WTC11 (cell line): ENCODE measurements around the gene SHISA7.
"Not testable (repeated sequence)": the region's sequence is repeated elsewhere in the genome, so short reads cannot be mapped to it uniquely, and the experiment has no call there.

Source experiments
- CTCF ChIP-seq: fragments of 200-600 bp; IDR thresholded peaks from 2 replicates; pipeline ENCODE4 v1.8.0; 2022; ENCODE audit warnings: antibody characterized with exemption
- FOXP1 ChIP-seq: sonication (generic); formaldehyde crosslinking; IDR thresholded peaks from 2 replicates; pipeline ENCODE4 v1.8.0; 2022; ENCODE audit warnings: missing genetic modification reagents, mild to moderate bottlenecking, moderate library complexity, borderline replicate concordance
- MLX ChIP-seq: sonication (generic); formaldehyde crosslinking; IDR thresholded peaks from 2 replicates; pipeline ENCODE4 v1.8.1; 2023; ENCODE audit warnings: mild to moderate bottlenecking, missing genetic modification reagents, moderate library complexity
- MYBL2 ChIP-seq: sonication (generic); formaldehyde crosslinking; IDR thresholded peaks from 2 replicates; pipeline ENCODE4 v1.8.1; 2023; ENCODE audit warnings: mild to moderate bottlenecking, moderate library complexity, missing genetic modification reagents
- SP1 ChIP-seq: sonication (generic); formaldehyde crosslinking; conservative IDR thresholded peaks from 2 replicates; pipeline ENCODE4 v1.8.1; 2022; ENCODE audit warnings: missing genetic modification reagents
- TP53 ChIP-seq: sonication (generic); formaldehyde crosslinking; IDR thresholded peaks from 2 replicates; pipeline ENCODE4 v1.8.1; 2023; ENCODE audit warnings: mild to moderate bottlenecking, missing genetic modification reagents
- ZBTB21 ChIP-seq: sonication (generic); formaldehyde crosslinking; IDR thresholded peaks from 2 replicates; pipeline ENCODE4 v1.8.1; 2023; ENCODE audit warnings: mild to moderate bottlenecking, missing genetic modification reagents, borderline replicate concordance
- ZNF138 ChIP-seq: sonication (generic); formaldehyde crosslinking; conservative IDR thresholded peaks from 2 replicates; pipeline ENCODE4 v1.8.1; 2022; ENCODE audit warnings: mild to moderate bottlenecking, moderate library complexity, missing genetic modification reagents
- ZNF219 ChIP-seq: sonication (generic); formaldehyde crosslinking; IDR thresholded peaks from 2 replicates; pipeline ENCODE4 v1.8.0; 2023; ENCODE audit warnings: missing genetic modification reagents, mild to moderate bottlenecking, borderline replicate concordance
- TF ChIP-seq, protein P1 (sequence below): sonication (generic); formaldehyde crosslinking; IDR thresholded peaks from 2 replicates; pipeline ENCODE4 v1.8.1; 2022; ENCODE audit warnings: missing genetic modification reagents, borderline replicate concordance
- TF ChIP-seq, protein P2 (sequence below): sonication (generic); formaldehyde crosslinking; IDR thresholded peaks from 2 replicates; pipeline ENCODE4 v1.8.0; 2023; ENCODE audit warnings: mild to moderate bottlenecking, missing genetic modification reagents

DNA sequence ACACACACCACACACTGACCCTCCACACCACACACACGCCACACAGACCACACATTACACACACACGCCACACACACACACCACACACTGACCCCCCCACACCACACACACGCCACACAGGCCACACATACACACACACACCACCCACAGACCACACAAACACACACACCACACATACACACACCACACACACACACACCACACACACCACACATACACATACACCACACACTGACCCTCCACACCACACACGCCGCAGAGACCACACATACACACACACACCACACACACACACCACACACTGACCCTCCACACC is 5.0 kb upstream of the SHISA7 start:
- TF ChIP-seq CTCF; MYBL2 (CRISPR knock-in tag); TP53; MLX (CRISPR knock-in tag); FOXP1; ZNF138 (CRISPR knock-in tag); ZBTB21 (CRISPR knock-in tag); ZNF219 (CRISPR knock-in tag); SP1 (CRISPR knock-in tag): not testable (repeated sequence)
- TF ChIP-seq, protein P1, sequence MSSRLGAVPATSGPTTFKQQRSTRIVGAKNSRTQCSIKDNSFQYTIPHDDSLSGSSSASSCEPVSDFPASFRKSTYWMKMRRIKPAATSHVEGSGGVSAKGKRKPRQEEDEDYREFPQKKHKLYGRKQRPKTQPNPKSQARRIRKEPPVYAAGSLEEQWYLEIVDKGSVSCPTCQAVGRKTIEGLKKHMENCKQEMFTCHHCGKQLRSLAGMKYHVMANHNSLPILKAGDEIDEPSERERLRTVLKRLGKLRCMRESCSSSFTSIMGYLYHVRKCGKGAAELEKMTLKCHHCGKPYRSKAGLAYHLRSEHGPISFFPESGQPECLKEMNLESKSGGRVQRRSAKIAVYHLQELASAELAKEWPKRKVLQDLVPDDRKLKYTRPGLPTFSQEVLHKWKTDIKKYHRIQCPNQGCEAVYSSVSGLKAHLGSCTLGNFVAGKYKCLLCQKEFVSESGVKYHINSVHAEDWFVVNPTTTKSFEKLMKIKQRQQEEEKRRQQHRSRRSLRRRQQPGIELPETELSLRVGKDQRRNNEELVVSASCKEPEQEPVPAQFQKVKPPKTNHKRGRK (CRISPR knock-in tag) = not testable (repeated sequence)
- TF ChIP-seq, protein P2, sequence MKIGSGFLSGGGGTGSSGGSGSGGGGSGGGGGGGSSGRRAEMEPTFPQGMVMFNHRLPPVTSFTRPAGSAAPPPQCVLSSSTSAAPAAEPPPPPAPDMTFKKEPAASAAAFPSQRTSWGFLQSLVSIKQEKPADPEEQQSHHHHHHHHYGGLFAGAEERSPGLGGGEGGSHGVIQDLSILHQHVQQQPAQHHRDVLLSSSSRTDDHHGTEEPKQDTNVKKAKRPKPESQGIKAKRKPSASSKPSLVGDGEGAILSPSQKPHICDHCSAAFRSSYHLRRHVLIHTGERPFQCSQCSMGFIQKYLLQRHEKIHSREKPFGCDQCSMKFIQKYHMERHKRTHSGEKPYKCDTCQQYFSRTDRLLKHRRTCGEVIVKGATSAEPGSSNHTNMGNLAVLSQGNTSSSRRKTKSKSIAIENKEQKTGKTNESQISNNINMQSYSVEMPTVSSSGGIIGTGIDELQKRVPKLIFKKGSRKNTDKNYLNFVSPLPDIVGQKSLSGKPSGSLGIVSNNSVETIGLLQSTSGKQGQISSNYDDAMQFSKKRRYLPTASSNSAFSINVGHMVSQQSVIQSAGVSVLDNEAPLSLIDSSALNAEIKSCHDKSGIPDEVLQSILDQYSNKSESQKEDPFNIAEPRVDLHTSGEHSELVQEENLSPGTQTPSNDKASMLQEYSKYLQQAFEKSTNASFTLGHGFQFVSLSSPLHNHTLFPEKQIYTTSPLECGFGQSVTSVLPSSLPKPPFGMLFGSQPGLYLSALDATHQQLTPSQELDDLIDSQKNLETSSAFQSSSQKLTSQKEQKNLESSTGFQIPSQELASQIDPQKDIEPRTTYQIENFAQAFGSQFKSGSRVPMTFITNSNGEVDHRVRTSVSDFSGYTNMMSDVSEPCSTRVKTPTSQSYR (CRISPR knock-in tag) = not testable (repeated sequence)
